GM19025 (cell line): ENCODE results near the gene RNF133.
"Not testable (repeated sequence)": the region's sequence is repeated elsewhere in the genome, so short reads cannot be mapped to it uniquely, and the experiment has no call there.

Source experiments
- ATAC-seq: cut with Tn5 transposase; IDR thresholded peaks from one replicate; pipeline ENCODE4 v1.9.1; 2021; ENCODE audit warnings: mild to moderate bottlenecking, low read depth, moderate library complexity; ENCODE audit not compliant: unreplicated experiment

The RNF133 gene

GRCh38 chr7:122691569-122692235 lies 7.2 kb downstream of the RNF133 start:
- no peak for ATAC-seq

DNA sequence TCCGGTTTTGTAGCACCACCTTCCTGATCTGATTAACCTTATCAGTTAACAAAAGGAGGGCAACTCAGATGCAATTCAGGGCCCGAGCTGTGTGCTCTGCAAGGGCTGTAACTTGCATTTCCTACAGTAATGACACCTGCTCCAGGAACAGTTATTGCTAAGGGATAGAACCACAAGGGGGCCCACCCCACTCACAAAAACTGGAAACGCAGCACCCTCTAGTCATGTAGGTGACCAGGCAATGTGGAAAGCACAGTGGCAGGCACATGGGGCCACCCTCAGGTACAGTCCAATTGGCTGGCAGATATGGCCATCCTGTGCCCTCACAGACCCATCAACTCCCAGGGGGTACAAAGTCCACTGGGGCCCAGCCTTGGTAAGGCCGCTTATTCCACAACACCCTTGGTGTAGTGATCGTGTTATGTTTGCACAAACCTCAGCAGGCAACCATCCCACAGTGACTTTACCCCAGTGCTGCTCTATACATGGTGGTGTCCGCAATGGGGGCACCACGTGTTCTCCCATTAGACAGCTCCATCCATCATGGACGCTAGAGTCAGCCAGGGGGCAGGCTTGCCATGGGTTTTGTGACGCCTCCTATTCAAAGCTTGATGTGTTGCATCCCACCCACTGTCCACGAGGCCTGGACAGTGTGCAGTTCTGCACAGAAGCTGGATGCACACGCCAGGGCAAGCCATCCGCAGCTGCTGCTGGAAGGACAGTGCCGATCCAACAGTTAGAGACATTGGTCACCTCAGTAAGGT lies 9.4 kb downstream of the RNF133 start:
- no peak for ATAC-seq

- ATAC-seq = no peak
Observed at GRCh38 chr7:122688400-122688998, 10.4 kb downstream of the RNF133 start.

DNA sequence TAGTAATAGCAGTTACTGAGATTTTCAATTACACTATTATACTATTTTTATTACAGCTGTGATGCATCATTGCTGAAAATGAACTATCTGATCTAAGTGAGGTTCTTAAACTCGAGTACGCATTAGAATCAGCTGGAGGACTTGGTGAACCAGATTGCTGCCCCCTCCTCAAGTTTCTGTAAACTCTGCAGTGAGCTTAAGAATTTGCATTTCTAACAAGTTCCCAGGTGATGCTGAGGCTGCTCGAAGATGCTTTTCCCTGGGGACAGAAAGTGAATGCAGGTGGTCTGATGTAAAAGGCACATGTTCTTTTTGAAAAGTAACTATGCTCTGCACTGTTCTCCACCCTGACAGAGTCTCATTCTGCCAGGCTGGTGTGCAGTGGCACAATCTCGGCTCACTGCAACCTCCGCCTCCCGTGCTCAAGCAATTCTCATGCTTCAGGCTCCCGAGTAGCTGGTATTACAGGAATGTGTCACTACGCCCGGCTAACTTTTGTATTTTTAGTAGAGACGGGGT lies 12.5 kb downstream of the RNF133 start:
- no peak for ATAC-seq

DNA sequence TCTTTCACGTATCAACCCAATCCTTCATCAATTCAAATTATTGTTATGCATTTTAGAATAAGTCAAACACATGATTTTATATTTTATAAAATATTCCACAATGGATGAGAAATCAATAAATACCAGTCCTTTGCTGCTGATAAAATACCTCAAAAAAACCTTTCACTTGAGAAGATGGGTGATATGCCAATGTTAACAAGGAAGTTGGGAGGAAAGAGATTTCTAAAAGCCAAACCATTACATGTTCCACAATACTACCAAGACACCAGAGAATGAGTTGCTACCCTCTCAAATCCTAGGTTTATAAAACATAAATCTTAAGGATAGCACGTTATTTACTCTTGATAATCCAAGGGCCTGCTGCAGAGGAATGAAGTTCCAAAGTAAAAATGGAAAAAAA lies 14.4 kb downstream of the RNF133 start:
- no peak for ATAC-seq

DNA sequence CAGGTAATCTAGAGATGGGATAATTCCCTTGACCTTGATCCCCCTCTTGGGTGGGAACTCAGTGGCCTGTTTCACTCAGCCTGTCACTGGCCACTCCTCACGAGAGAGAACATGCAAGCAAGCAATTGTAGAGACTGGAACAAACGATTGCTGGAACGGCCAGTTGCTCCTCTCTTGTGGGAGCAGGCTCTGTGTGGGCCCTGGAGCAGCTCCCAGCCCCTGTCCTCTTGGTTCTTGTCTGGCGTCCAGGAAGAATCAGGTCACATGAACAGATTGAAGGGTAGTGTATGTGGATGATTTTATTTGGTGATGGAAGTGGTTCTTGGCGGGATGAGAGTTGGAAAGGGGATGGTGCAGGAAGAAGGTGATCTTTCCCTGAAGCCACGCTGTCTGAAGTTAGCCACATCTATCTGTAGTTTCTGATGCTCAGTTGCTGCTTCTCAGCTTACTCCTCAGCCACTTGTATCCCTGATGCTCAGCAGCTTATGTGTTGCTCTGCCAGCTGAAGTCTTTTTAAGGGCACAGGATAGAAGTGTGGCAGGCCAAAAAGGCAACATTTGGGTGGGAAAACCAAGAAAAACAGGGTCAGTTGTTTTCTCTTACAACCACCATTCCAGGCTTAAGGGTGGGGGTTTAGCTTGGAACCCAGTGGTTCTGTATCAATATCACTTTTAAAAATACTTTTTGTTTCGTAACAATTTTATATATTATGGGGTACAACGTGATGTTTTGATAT lies 15.9 kb downstream of the RNF133 start:
- no peak for ATAC-seq

- ATAC-seq = not testable (repeated sequence)
Observed at GRCh38 chr7:122681186-122681585, 17.7 kb downstream of the RNF133 start.

DNA sequence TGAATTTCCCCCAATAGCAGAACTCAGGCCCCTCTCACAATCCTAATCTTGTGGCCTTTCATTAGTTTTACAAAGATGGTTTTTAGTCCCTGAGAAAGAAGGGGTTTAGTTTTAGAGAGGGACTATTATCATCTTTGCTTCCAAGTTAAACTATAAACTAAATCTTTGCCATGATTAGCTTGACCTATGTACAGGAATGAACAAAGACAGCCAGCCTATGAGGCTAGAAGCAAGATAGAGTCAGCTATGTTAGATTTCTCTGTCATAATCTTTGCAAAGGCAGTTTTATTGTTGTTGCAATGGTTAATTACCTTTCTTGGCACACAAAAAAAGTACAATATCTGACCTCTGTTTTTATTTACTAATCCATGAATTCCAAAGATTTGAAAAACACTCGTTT lies 19.1 kb downstream of the RNF133 start:
- no peak for ATAC-seq

GRCh38 chr7:122679269-122679709 lies 19.6 kb downstream of the RNF133 start:
- ATAC-seq = not testable (repeated sequence)

DNA sequence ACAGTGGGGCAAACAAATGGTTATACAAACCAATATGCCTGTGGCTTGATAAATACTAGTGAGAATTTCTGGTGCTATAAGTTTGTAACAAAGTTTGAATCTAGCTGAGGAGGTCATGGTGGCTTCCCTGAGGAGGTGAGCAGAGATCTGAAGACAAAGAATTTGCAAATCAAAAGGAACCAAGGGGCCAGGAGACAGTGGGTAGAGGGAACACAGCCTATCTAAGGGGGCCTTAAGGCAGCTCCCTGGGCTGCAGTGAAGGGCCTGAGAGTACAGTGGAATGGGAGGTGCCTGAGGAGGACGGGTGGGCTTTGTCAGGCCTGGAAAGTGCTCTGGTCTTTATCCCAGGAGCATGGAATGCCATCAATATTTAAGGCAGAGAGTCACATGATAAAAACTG lies 21.8 kb downstream of the RNF133 start:
- no peak for ATAC-seq

DNA sequence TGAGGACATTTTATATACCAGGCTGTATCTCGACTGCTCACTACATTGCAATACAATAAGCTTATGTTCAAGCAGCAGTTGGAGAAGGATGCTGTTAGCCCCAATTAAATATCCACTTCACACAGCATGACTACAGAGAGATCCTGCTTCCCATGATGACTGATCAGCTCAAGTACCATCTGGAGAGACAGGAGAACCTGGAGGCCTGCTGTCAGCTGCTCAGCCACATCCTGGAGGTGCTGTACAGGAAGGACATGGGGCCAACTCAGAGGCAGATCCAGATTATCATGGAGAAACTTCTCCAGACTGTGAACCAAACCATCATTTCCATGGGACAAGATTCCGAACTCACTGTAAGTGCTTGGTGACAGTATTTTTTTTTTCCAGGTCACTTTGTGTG lies 22.5 kb downstream of the RNF133 start:
- no peak for ATAC-seq

- ATAC-seq = no peak
Observed at GRCh38 chr7:122675621-122676020, 23.3 kb downstream of the RNF133 start.

GRCh38 chr7:122675011-122675410 lies 23.9 kb downstream of the RNF133 start:
- ATAC-seq = no peak

DNA sequence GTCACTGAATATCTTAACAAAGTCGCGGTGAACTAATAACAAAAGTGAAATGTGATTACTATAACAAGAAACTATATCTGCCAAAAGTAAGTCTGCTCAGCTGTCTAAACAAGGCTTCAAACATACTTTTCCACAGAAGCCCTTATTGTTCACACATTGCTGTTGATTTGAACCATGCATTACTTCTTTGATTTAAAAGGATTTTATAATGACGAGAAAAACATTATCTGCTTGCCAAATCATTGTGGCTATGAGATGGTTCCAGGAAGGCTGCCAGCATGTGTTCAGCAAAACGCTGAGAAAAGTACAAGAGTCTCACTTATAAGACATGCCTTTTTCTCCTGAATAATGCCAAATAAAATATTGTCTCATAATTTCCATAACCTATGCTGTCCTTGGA lies 24.4 kb downstream of the RNF133 start:
- ATAC-seq = no peak

DNA sequence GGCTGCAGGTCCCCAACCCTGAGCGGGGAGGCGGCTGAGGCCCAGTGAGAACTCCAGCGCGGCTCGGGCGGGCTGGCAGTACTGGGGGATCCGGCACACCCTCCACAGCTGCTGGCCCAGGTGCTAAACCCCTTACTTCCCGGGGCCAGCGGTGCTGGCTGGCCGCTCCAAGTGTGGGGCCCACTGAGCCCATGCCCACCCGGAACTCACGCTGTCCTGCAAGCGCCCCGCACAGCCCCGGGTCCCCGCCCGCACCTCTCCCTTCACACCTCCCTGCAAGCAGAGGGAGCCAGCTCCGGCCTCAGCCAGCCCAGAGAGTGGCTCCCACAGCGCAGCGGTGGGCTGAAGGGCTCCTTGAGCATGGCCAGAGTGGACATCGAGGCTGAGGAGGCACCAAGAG lies 25.0 kb downstream of the RNF133 start:
- no peak for ATAC-seq

- ATAC-seq = no peak
Observed at GRCh38 chr7:122672536-122672935, 26.4 kb downstream of the RNF133 start.

DNA sequence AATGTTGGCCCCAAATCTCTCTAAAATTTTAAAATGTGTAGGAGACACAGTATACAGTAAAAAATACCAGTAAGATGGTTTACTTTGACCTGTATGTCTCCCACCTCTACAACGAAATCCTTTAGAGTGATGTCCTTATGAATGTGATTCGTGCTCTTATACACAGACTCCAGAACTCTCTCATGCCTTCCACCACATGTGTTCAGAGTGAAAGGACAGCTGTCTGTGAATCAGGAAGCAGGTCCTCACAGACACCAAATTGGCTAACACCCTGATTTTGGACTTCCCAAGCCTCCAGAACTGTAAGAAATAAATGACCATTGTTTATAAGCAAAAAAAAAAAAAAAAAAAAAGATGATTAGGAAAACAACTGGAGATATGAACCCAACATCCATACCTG lies 35.2 kb downstream of the RNF133 start:
- no peak for ATAC-seq

DNA sequence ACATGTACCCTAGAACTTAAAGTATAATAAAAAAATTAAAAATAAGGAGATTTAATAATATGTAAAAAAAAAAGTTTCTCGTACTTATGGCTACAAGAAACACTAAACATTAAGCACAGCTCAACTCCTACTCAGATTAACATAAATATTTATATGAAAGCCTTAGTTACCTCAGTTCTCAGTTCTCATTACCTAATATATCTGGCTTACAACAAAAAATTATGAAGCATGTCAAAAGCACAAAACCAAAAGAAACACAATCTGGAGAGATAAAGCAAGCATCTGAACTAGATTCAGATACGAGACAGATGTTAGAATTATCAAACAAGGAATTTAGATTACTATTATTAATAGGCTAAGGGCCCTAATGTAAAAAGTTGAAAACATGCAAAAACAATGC lies 40.1 kb downstream of the RNF133 start:
- ATAC-seq = no peak

DNA sequence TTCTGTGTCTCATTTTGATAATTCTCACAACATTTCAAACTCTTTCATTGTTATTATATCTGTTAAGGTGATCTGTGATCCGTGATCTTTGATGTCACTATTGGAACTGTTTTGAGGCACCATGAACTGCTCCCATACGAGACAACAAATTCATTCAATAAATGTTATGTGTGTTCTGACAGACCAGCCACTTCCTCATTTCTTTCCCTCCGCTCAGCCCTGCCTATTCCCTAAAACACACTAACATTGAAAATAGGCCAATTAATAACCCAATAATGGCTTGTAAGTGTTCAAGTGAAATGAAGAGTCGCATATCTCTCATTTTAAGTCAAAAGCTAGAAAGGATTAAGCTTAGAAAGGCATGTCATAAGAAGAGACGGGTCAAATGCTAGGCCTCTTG lies 45.2 kb downstream of the RNF133 start:
- ATAC-seq = no peak

DNA sequence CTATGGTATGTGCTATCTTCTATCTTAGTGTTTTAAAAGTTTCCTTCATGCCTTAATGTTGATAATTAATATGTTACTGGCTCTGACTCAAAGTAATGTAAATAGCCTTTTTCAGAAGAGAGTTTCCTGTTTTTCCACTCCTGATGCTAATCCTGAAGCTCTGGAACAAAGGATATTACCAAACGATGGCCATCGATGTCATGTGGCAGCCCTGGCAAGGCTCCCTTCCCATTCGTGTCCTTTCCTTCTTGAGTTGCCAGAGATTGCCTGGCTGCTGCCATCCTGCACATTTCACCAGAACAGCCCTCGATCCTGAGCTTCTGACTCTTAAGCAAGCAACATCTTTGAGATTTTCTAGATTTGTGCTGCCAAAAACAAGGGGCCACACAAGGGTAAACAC lies 46.0 kb downstream of the RNF133 start:
- no peak for ATAC-seq

- ATAC-seq = no peak
Observed at GRCh38 chr7:122651451-122651850, 47.5 kb downstream of the RNF133 start.
